ENCODE measurements around the gene KIF17. TPM values are rescaled to one million over a fixed set of nuclear protein-coding genes. Genes with fewer than 3 reads are reported as not detected.

KIF17 gene
- total and polyA plus RNA-seq, 2 of the 8 experiments (the other 6 are each of a cell fraction or from before 2014, with no cell fraction given) = 6.9 to 10.4 TPM

DNA sequence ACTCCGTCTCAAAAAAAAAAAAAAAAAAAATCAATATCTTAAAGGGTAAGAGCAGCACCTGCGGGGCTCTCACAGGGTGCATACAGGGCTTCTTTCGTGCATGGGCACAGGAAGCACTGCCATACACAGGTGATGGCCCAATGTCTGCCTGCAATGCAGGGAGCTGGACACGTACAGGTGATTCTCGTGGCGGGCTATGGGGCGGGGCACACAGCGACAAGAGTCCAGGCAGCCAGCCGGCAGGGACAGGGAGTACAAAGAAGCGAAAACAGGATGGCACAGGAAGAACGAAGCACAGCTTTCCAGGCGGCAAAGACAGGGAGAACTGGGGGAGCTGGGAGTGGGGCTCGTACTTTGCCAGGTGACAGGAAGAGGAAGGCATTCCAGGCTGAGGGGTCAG lies 1.6 kb downstream of the KIF17 start:
- H3K4me2 ChIP-seq (ENCODE audit: insufficient read depth in 1 of 2, low read depth in 2 of 2, low read length in 2 of 2) = peak overlapping the region; percentile 22 to 53; a peak in 2 of 4 replicates
- H3K18ac ChIP-seq (ENCODE audit: extremely low read depth, low read length) = no peak overlapping the region
- no peaks in the 10 kb centered on the region for H3K79me1 ChIP-seq (ENCODE audit: low read depth, low read length)
- H3K27me3 ChIP-seq (replicated peaks in 1 of 4; ENCODE audit: control insufficient read depth in 3 of 4, extremely low read depth in 1 of 4, insufficient read depth in 3 of 4, low read length in 3 of 4) = peaks cover 0 to 22% (median 10%) of the 10 kb centered on the region in 4 experiments; a peak in 6 of 7 replicates
- peaks cover 0 to 6% (median 0%) of the 10 kb centered on the region in 4 experiments; a peak in 4 of 7 replicates for H3K4me1 ChIP-seq (replicated peaks in 1 of 4; ENCODE audit: control insufficient read depth in 3 of 4, insufficient read depth in 4 of 4, low read length in 3 of 4)
- no peak overlapping the region for H3K4ac ChIP-seq (replicated peaks; ENCODE audit: insufficient read length, low read depth, low read length)
- no peak overlapping the region for H3K56ac ChIP-seq (replicated peaks; ENCODE audit: insufficient read length, low read depth, low read length)
- peak overlapping the region; percentile 18; the same call in 1 of the 2 replicates for H2BK15ac ChIP-seq (ENCODE audit: low read length)
- H3K27ac ChIP-seq (ENCODE audit: low read depth, low read length) = no peak overlapping the region
- no peak overlapping the region for H2BK5ac ChIP-seq (ENCODE audit: low read depth, low read length)
- H3K23me2 ChIP-seq (ENCODE audit: low read depth, low read length) = peaks cover 4% of the 10 kb centered on the region; the same call in 1 of the 2 replicates
- ChIA-PET POLR2A (ENCODE audit: partially characterized antibody) (interaction anchor here (1.0 to 7.8 kb wide), 5 partner anchors 11 to 71 kb away, joined by 3 to 68 read pairs (median 8); partner anchors contain the start of genes HP1BP3 and SH2D5), CTCF (ENCODE audit: partially characterized antibody) (interaction anchor here (0.6 to 3.0 kb wide), 8 partner anchors 9 to 828 kb away, joined by 3 to 23 read pairs (median 4); partner anchors contain the start of gene SH2D5)
- no peaks in the 10 kb centered on the region; a peak in 1 of 4 replicates for H3K9me3 ChIP-seq (ENCODE audit: insufficient read depth in 2 of 2, low read depth in 1 of 2, low read length in 1 of 2)
- H2BK20ac ChIP-seq (ENCODE audit: low read length) = no peak overlapping the region
- FAIRE-seq = no peak
- H2AK5ac ChIP-seq (ENCODE audit: low read depth, low read length) = no peak overlapping the region
- H2BK12ac ChIP-seq (ENCODE audit: low read depth, low read length) = no peak overlapping the region
- no peak overlapping the region for H3K23ac ChIP-seq (ENCODE audit: insufficient read length)
- H4K20me1 ChIP-seq (replicated peaks in 1 of 2; ENCODE audit: control insufficient read depth in 1 of 2, insufficient read depth in 2 of 2, low read length in 2 of 2) = peaks cover 1 to 3% of the 10 kb centered on the region in 2 experiments
- 96% methylated on average over 12 of the region's 13 CpGs; no CpG with 5 or more reads in 1 of the 2 experiments for WGBS, 2 experiments (ENCODE audit: extremely low coverage in 1 of 2, insufficient coverage in 1 of 2, insufficient read length in 1 of 2, insufficient replicate concordance in 2 of 2, low coverage in 1 of 2, low lambda C conversion rate in 2 of 2, missing lambda C conversion rate in 1 of 2)
- DNase-seq (ENCODE audit: low read depth in 1 of 2, low spot score in 2 of 2) = no peak
- H4K5ac ChIP-seq (ENCODE audit: insufficient read length, low read depth, low read length) = no peak overlapping the region
- no peak overlapping the region for H3K14ac ChIP-seq (ENCODE audit: insufficient read length)
- no peak overlapping the region for H2AFZ ChIP-seq (ENCODE audit: low read length)
- no peaks in the 10 kb centered on the region for H3K79me2 ChIP-seq (ENCODE audit: control insufficient read depth in 1 of 2, insufficient read depth in 2 of 2, low read length in 2 of 2)
- no peaks in the 10 kb centered on the region for H3K36me3 ChIP-seq (ENCODE audit: control insufficient read depth in 2 of 4, insufficient read depth in 4 of 4, low read length in 3 of 4)
- no peak overlapping the region for H3K4me3 ChIP-seq (ENCODE audit: extremely low read depth in 1 of 4, insufficient read depth in 2 of 4, low read depth in 3 of 4, low read length in 4 of 4)
- H4K91ac ChIP-seq (replicated peaks; ENCODE audit: insufficient read length, low read length) = no peak overlapping the region
- H4K8ac ChIP-seq (ENCODE audit: extremely low read depth, insufficient read depth, low read length) = no peak overlapping the region; the same call in 1 of the 2 replicates
- H3K9ac ChIP-seq (replicated peaks in 1 of 4; ENCODE audit: extremely low read depth in 1 of 4, low read depth in 3 of 4, low read length in 3 of 4) = no peak overlapping the region
- no peak overlapping the region for H2BK120ac ChIP-seq (replicated peaks; ENCODE audit: low read depth, low read length)
- no peak for TF ChIP-seq GTF2F1 (IDR thresholded peaks at IDR 0.05; ENCODE audit: borderline replicate concordance, low read depth, low read length)
